ENCODE data around the gene KIF3B. TPM values are rescaled to one million over a fixed set of nuclear protein-coding genes. Genes with fewer than 3 reads are reported as not detected.

The KIF3B gene
- total and polyA plus RNA-seq, 10 of the 15 experiments (the other 5 are each of a cell fraction or from before 2014, with no cell fraction given) = 7.4 to 37.3 (median 25.9) TPM

GRCh38 chr20:32356622-32357374 is 79.3 kb downstream of the KIF3B start:
- peak overlapping the region; percentile 71 for H3K4me3 ChIP-seq
- peaks cover 40% of the 10 kb centered on the region for H3K79me2 ChIP-seq (ENCODE audit: control insufficient read depth, insufficient read depth, low read length)
- TF ChIP-seq TARDBP (IDR thresholded peaks at IDR 0.05; ENCODE audit: borderline replicate concordance) (no peak), SMAD1 (IDR thresholded peaks at IDR 0.05; ENCODE audit: low read depth, partially characterized antibody) (peak; percentile 35)
- H2AFZ ChIP-seq (ENCODE audit: control insufficient read depth, low read depth, low read length) = peak overlapping the region; percentile 2; the same call in 1 of the 2 replicates
- ATAC-seq (no peak), DNase-seq (ENCODE audit: low read depth, low spot score) (no peak), FAIRE-seq (no peak)
- ChIA-PET POLR2A (interaction anchor here (0.5 to 4.8 kb wide), 5 partner anchors 10 to 1195 kb away, joined by 3 to 38 read pairs (median 4); no protein-coding TSS in a partner anchor), RAD21 (ENCODE audit: unreplicated experiment) (interaction anchor here (0.6 to 3.4 kb wide), 11 partner anchors 9 to 316 kb away, joined by 3 to 28 read pairs (median 4); no protein-coding TSS in a partner anchor), CTCF (interaction anchor here (0.8 to 3.3 kb wide), 5 partner anchors 12 to 89 kb away, joined by 3 to 12 read pairs (median 5); no protein-coding TSS in a partner anchor), SMC1A (ENCODE audit: uncharacterized antibody, unreplicated experiment) (interaction anchor here (0.7 to 3.8 kb wide), 8 partner anchors 8 to 154 kb away, joined by 3 to 23 read pairs (median 7); no protein-coding TSS in a partner anchor)
- BruUV-seq (replicated peaks) = TSS peak; percentile 95
- in situ Hi-C loops (cut with MboI) (no loop called here), intact Hi-C loops (cut with micrococcal nuclease; ENCODE audit: unreplicated experiment) (loop anchor here (5.0 kb wide), 1 partner anchor 1636 kb away; the partner anchor contains the start of gene RALY)
- no peaks in the 10 kb centered on the region for H3K9me3 ChIP-seq (replicated peaks; ENCODE audit: control insufficient read depth, insufficient read depth, low read length)
- WGBS (ENCODE audit: insufficient coverage, insufficient replicate concordance, low lambda C conversion rate, missing lambda C conversion rate) = 10% methylated on average over 13 of the region's 13 CpGs
- H3K36me3 ChIP-seq (ENCODE audit: control insufficient read depth in 2 of 2, insufficient read depth in 2 of 2, low read length in 1 of 2) = no peaks in the 10 kb centered on the region
- no peaks in the 10 kb centered on the region; the same call in 1 of the 2 replicates for H4K20me1 ChIP-seq (ENCODE audit: control insufficient read depth, insufficient read depth)
- H3K27ac ChIP-seq (ENCODE audit: control insufficient read depth, insufficient read depth) = peak overlapping the region; percentile 91
- peak overlapping the region; percentile 75 for H3K4me2 ChIP-seq (ENCODE audit: control insufficient read depth, insufficient read depth)
- H3K9ac ChIP-seq (ENCODE audit: control insufficient read depth, insufficient read depth, low read length) = peak overlapping the region; percentile 78
- H3K4me1 ChIP-seq (ENCODE audit: control insufficient read depth, insufficient read depth, low read length) = peaks cover 29% of the 10 kb centered on the region
- H3K27me3 ChIP-seq (replicated peaks in 1 of 2; ENCODE audit: control insufficient read depth in 2 of 2, insufficient read depth in 2 of 2, low read length in 1 of 2) = no peaks in the 10 kb centered on the region

DNA sequence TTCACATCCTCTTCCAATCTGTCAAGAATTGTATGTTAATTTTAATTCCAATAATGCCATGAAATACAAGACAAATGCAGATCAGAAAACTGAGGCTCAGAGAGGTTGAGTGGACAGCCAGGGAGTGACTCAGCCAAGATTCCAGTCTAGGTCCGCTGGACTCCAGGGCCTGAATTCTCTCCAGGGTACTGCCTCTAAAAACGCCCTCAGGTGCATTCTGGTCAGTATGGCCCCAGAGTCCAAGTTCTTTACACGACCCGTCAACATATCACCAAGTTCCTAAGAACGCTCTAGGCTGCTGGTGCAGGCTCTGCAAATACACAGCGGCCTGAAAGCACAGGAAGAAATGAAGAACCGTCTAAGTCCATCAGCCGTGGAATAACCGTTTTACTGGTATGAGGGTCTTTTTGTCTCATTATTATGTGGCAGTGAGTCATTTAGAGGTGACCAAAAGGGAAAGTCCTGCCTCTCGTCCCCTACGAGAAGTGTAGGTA is 80.0 kb downstream of the KIF3B start:
- CTCF ChIA-PET = interaction anchor here (0.8 to 3.3 kb wide), 3 partner anchors 12 to 89 kb away, joined by 3 to 12 read pairs (median 5); no protein-coding TSS in a partner anchor
- ATAC-seq = no peak
- TF ChIP-seq ZNF217 (IDR thresholded peaks at IDR 0.05) (no peak), SMARCA5 (IDR thresholded peaks at IDR 0.05) (peak; percentile 34; the same call in 1 of the 2 replicates), POU2F2 (IDR thresholded peaks at IDR 0.05; ENCODE audit: borderline replicate concordance, low read depth, low read length) (peak; percentile 54; the same call in 1 of the 3 replicates), NFYB (IDR thresholded peaks at IDR 0.05; ENCODE audit: insufficient read depth, low read depth, low read length) (no peak), ZSCAN29 (IDR thresholded peaks at IDR 0.05) (no peak), E2F8 (IDR thresholded peaks at IDR 0.05; ENCODE audit: low read depth, partially characterized antibody) (no peak), SUPT20H (IDR thresholded peaks at IDR 0.05; ENCODE audit: borderline replicate concordance, control insufficient read depth, low read depth, low read length) (no peak), NFYA (IDR thresholded peaks at IDR 0.05; ENCODE audit: borderline replicate concordance, low read depth, low read length) (no peak)

More for the DNA sequence above, 80.0 kb downstream of the KIF3B start:
- ChIA-PET POLR2A (interaction anchor here (0.7 to 4.8 kb wide), 9 partner anchors 9 to 462 kb away, joined by 3 to 38 read pairs (median 5); no protein-coding TSS in a partner anchor), SMC1A (ENCODE audit: uncharacterized antibody, unreplicated experiment) (interaction anchor here (0.8 to 3.8 kb wide), 7 partner anchors 8 to 154 kb away, joined by 3 to 23 read pairs (median 10); no protein-coding TSS in a partner anchor), RAD21 (ENCODE audit: unreplicated experiment) (interaction anchor here (0.6 to 3.4 kb wide), 13 partner anchors 8 to 315 kb away, joined by 3 to 28 read pairs (median 4); no protein-coding TSS in a partner anchor)
- Histone ChIP-seq H3K4me2 (ENCODE audit: control insufficient read depth, insufficient read depth) (peak overlapping the region; percentile 75), H3K27me3 (replicated peaks in 1 of 2; ENCODE audit: control insufficient read depth in 2 of 2, insufficient read depth in 2 of 2, low read length in 1 of 2) (no peaks in the 10 kb centered on the region), H3K9me3 (replicated peaks; ENCODE audit: control insufficient read depth, insufficient read depth, low read length) (no peaks in the 10 kb centered on the region; the same call in 2 of the 3 replicates), H3K79me2 (ENCODE audit: control insufficient read depth, insufficient read depth, low read length) (peaks cover 45% of the 10 kb centered on the region), H3K36me3 (ENCODE audit: control insufficient read depth in 2 of 2, insufficient read depth in 2 of 2, low read length in 1 of 2) (no peaks in the 10 kb centered on the region), H3K9ac (ENCODE audit: control insufficient read depth, insufficient read depth, low read length) (peak overlapping the region; percentile 78), H2AFZ (ENCODE audit: control insufficient read depth, low read depth, low read length) (peak overlapping the region; percentile 59), H3K4me3 (peak overlapping the region; percentile 71), H3K27ac (ENCODE audit: control insufficient read depth, insufficient read depth) (peak overlapping the region; percentile 91), H4K20me1 (ENCODE audit: control insufficient read depth, insufficient read depth) (no peaks in the 10 kb centered on the region; the same call in 1 of the 2 replicates), H3K4me1 (ENCODE audit: control insufficient read depth, insufficient read depth, low read length) (peaks cover 29% of the 10 kb centered on the region)
- DNase-seq (ENCODE audit: low read depth, low spot score) (peak; percentile 84), FAIRE-seq (peak; percentile 49)
- in situ Hi-C loops (cut with MboI) (no loop called here), intact Hi-C loops (cut with micrococcal nuclease; ENCODE audit: unreplicated experiment) (loop anchor here (5.0 kb wide), 1 partner anchor 1635 kb away; the partner anchor contains the start of gene RALY)
- BruUV-seq (replicated peaks) = no TSS peak
- 0% methylated on average over 11 of the region's 11 CpGs for WGBS (ENCODE audit: insufficient coverage, insufficient replicate concordance, low lambda C conversion rate, missing lambda C conversion rate)
